ENCODE measurements around the gene ITM2B. TPM values are rescaled to one million over a fixed set of nuclear protein-coding genes. Genes with fewer than 3 reads are reported as not detected.

Gene ITM2B
- total and polyA plus RNA-seq, 2 donors (not counting 1 experiment from before 2014, with no cell fraction given), result 122 to 177 TPM

DNA sequence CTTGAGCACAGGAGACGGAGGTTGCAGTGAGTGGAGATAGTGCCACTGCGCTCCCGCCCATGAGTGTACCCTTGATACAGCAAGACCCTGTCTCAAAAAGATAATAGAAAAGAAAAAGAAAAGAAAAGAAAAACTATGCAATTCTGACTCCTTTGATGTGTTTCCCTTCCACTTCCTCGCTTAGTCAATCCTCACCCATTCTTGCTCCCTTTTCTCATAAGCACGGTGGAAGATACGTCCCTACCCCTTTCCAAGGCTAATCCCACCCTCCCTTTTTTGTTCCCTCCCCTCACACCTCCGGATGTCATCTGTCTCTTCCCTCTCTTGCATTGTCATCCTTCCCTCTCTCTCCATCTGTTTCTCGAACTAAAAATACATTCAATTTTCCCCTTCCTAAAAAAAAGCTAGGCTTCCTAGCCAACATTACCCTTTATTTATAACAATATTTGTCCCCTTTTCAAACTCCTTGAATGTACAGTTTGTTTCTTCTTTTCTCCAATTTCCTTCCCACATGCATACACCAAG, 40.5 kb upstream of the ITM2B start:
- no peaks in the 10 kb centered on the region for H3K27me3 ChIP-seq (replicated peaks in 1 of 4; ENCODE audit: control extremely low read depth in 1 of 4, control insufficient read depth in 3 of 4, insufficient read depth in 4 of 4, low read length in 3 of 4)
- no peak for TF ChIP-seq EZH2 (IDR thresholded peaks at IDR 0.05; ENCODE audit: borderline replicate concordance, insufficient read depth, low read depth, low read length, poor library complexity, severe bottlenecking)
- TF ChIP-seq, protein P1, sequence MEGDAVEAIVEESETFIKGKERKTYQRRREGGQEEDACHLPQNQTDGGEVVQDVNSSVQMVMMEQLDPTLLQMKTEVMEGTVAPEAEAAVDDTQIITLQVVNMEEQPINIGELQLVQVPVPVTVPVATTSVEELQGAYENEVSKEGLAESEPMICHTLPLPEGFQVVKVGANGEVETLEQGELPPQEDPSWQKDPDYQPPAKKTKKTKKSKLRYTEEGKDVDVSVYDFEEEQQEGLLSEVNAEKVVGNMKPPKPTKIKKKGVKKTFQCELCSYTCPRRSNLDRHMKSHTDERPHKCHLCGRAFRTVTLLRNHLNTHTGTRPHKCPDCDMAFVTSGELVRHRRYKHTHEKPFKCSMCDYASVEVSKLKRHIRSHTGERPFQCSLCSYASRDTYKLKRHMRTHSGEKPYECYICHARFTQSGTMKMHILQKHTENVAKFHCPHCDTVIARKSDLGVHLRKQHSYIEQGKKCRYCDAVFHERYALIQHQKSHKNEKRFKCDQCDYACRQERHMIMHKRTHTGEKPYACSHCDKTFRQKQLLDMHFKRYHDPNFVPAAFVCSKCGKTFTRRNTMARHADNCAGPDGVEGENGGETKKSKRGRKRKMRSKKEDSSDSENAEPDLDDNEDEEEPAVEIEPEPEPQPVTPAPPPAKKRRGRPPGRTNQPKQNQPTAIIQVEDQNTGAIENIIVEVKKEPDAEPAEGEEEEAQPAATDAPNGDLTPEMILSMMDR (IDR thresholded peaks at IDR 0.05), result no peak
- no peaks in the 10 kb centered on the region for H3K79me2 ChIP-seq (ENCODE audit: control insufficient read depth, insufficient read depth, low read length)
- no peak overlapping the region for H3K27ac ChIP-seq (ENCODE audit: low read length in 2 of 2)
- H3K4me1 Mint-ChIP-seq, result peaks cover 23% of the 10 kb centered on the region
- POLR2A ChIA-PET, result interaction anchor here (1.1 kb wide), 1 partner anchor 136 kb away, joined by 3 read pairs; no protein-coding TSS in a partner anchor
- intact Hi-C loops (cut with micrococcal nuclease), result loop anchor here (5.0 kb wide), 1 partner anchor 40 kb away; no protein-coding TSS in a partner anchor
- no peaks in the 10 kb centered on the region for H3K36me3 ChIP-seq (replicated peaks in 1 of 2; ENCODE audit: control extremely low read depth in 1 of 2, control insufficient read depth in 1 of 2, extremely low read depth in 1 of 2, insufficient read depth in 2 of 2, low read length in 1 of 2)
- H3K9me3 ChIP-seq (ENCODE audit: control extremely low read depth in 1 of 3, control insufficient read depth in 2 of 3, insufficient read depth in 1 of 3, low read length in 2 of 3), result no peaks in the 10 kb centered on the region
- H3K4me3 Mint-ChIP-seq, result no peak overlapping the region
- no peak for ATAC-seq (ENCODE audit: low read depth)
- H4K20me1 ChIP-seq (ENCODE audit: control insufficient read depth, insufficient read depth, low read length, poor library complexity, severe bottlenecking), result no peaks in the 10 kb centered on the region
- H3K27me3 Mint-ChIP-seq, result no peaks in the 10 kb centered on the region
- H3K4me1 ChIP-seq (ENCODE audit: control insufficient read depth in 2 of 2, insufficient read depth in 2 of 2, low read length in 2 of 2), result peaks cover 32 to 41% of the 10 kb centered on the region in 2 donors
- CTCF ChIA-PET, result no interaction called here
- no peak overlapping the region for H3K4me3 ChIP-seq (ENCODE audit: control extremely low read depth in 1 of 5, extremely low read depth in 1 of 5, insufficient read depth in 1 of 5, low read depth in 2 of 5, low read length in 4 of 5)
- H3K4me2 ChIP-seq (replicated peaks; ENCODE audit: low read depth, low read length, poor library complexity, severe bottlenecking), result no peak overlapping the region
- H3K27ac Mint-ChIP-seq, result no peak overlapping the region
- DNase-seq, result no peak
- no peaks in the 10 kb centered on the region for H3K9me3 Mint-ChIP-seq (ENCODE audit: insufficient read depth)
- H2AFZ ChIP-seq (ENCODE audit: insufficient read depth, low read depth, low read length, poor library complexity, severe bottlenecking), result no peak overlapping the region
- 43% methylated on average over 5 of the region's 8 CpGs for WGBS (ENCODE audit: insufficient coverage)
- H3K9ac ChIP-seq (ENCODE audit: low read length), result no peak overlapping the region

DNA sequence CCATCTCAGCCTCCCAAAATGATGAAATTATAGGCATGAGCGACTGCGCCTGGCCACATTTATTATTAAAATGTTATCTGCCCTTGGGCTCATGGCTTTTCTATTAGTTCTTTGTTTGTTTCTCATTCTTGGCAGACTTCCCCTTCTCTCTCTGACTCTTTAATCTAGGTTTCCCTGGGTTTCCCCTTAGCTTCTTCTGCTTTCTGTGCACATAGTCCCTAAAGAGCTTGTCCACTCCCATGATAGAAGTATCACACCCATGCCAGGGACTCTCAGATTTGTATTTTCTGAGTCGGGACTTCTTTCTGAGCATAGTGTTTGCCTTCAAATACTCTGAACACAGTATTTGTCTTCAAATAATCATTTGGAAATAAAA, 38.6 kb upstream of the ITM2B start:
- Mint-ChIP-seq H3K9me3 (ENCODE audit: insufficient read depth) (no peaks in the 10 kb centered on the region), H3K4me1 (peaks cover 12% of the 10 kb centered on the region), H3K4me3 (peak overlapping the region; percentile 11), H3K27ac (peak overlapping the region; percentile 10), H3K27me3 (no peaks in the 10 kb centered on the region)
- no peaks in the 10 kb centered on the region for H3K36me3 ChIP-seq (replicated peaks in 1 of 2; ENCODE audit: control extremely low read depth in 1 of 2, control insufficient read depth in 1 of 2, extremely low read depth in 1 of 2, insufficient read depth in 2 of 2, low read length in 1 of 2)
- WGBS (ENCODE audit: insufficient coverage), result 0% methylated on average over 1 of the region's 3 CpGs
- H4K20me1 ChIP-seq (ENCODE audit: control insufficient read depth, insufficient read depth, low read length, poor library complexity, severe bottlenecking), result no peaks in the 10 kb centered on the region
- peak overlapping the region; percentile 49 to 70 for H3K27ac ChIP-seq (ENCODE audit: low read length in 2 of 2)
- H3K4me2 ChIP-seq (replicated peaks; ENCODE audit: low read depth, low read length, poor library complexity, severe bottlenecking), result peak overlapping the region; percentile 59
- no peak overlapping the region for H3K4me3 ChIP-seq (ENCODE audit: control extremely low read depth in 1 of 5, extremely low read depth in 1 of 5, insufficient read depth in 1 of 5, low read depth in 2 of 5, low read length in 4 of 5)
- ChIA-PET POLR2A (interaction anchor here (0.7 to 1.0 kb wide), 2 partner anchors 17 to 39 kb away, joined by 3 read pairs; partner anchors contain the start of gene ITM2B), CTCF (interaction anchor here (0.7 to 1.0 kb wide), 4 partner anchors 13 to 100 kb away, joined by 3 to 5 read pairs (median 3); partner anchors contain the start of gene MED4)
- no peaks in the 10 kb centered on the region for H3K27me3 ChIP-seq (replicated peaks in 1 of 4; ENCODE audit: control extremely low read depth in 1 of 4, control insufficient read depth in 3 of 4, insufficient read depth in 4 of 4, low read length in 3 of 4)
- no peaks in the 10 kb centered on the region for H3K9me3 ChIP-seq (ENCODE audit: control extremely low read depth in 1 of 3, control insufficient read depth in 2 of 3, insufficient read depth in 1 of 3, low read length in 2 of 3)
- peaks cover 20 to 28% of the 10 kb centered on the region in 2 donors for H3K4me1 ChIP-seq (ENCODE audit: control insufficient read depth in 2 of 2, insufficient read depth in 2 of 2, low read length in 2 of 2)
- intact Hi-C loops (cut with micrococcal nuclease), result loop anchor here (2.0 to 5.0 kb wide), 2 partner anchors 14 to 42 kb away; no protein-coding TSS in a partner anchor
- TF ChIP-seq EZH2 (IDR thresholded peaks at IDR 0.05; ENCODE audit: borderline replicate concordance, insufficient read depth, low read depth, low read length, poor library complexity, severe bottlenecking), result no peak
- TF ChIP-seq, protein P1 (IDR thresholded peaks at IDR 0.05), result no peak
- H2AFZ ChIP-seq (ENCODE audit: insufficient read depth, low read depth, low read length, poor library complexity, severe bottlenecking), result no peak overlapping the region
- H3K9ac ChIP-seq (ENCODE audit: low read length), result no peak overlapping the region
- ATAC-seq (ENCODE audit: low read depth) (peak; percentile 95), DNase-seq (peak; percentile 80)
- H3K79me2 ChIP-seq (ENCODE audit: control insufficient read depth, insufficient read depth, low read length), result no peaks in the 10 kb centered on the region
